GM21737 (cell line): Measurements from ENCODE around the gene SRGAP2B.
A peak's percentile ranks its signal among the peaks of the same experiment; 100 is the strongest.
"Not testable (repeated sequence)": the region's sequence is repeated elsewhere in the genome, so short reads cannot be mapped to it uniquely, and the experiment has no call there.

ENCODE experiments used
- ATAC-seq: cut with Tn5 transposase; IDR thresholded peaks from one replicate; pipeline ENCODE4 v1.9.1; 2021; ENCODE audit warnings: mild to moderate bottlenecking, moderate library complexity; ENCODE audit not compliant: unreplicated experiment

SRGAP2B gene

DNA sequence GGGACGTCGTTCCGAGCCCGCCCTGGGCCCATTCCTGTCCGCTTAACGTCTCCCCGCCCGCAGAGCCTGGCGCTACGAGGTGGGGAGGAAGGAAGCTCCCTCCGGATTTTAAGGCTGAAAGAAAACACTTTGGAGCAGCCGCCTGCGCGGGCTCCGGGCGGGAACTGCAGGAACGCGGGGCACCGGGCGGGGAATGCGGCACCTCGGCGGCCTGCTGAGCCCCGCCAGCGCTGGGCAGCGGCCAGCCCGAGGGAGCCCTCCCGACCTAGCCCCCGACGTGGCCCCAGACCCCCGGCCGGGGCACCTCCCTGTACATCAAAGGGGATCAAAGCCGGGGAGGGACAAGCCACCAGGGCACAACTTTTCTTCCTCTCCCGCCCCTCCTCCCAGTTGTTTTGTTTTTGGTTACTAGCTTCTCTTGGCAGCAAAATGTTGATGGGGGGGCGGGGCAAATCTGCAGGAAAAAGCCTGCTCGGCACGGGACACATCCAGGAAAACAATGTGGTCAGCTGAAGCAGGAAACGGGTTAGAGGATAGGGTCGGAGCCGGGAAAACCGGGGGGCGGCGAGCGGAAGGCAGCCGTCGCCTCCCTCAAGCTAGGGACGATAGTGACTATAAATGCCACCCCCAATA lies 1.5 kb downstream of the SRGAP2B start:
- not testable (repeated sequence) for ATAC-seq

DNA sequence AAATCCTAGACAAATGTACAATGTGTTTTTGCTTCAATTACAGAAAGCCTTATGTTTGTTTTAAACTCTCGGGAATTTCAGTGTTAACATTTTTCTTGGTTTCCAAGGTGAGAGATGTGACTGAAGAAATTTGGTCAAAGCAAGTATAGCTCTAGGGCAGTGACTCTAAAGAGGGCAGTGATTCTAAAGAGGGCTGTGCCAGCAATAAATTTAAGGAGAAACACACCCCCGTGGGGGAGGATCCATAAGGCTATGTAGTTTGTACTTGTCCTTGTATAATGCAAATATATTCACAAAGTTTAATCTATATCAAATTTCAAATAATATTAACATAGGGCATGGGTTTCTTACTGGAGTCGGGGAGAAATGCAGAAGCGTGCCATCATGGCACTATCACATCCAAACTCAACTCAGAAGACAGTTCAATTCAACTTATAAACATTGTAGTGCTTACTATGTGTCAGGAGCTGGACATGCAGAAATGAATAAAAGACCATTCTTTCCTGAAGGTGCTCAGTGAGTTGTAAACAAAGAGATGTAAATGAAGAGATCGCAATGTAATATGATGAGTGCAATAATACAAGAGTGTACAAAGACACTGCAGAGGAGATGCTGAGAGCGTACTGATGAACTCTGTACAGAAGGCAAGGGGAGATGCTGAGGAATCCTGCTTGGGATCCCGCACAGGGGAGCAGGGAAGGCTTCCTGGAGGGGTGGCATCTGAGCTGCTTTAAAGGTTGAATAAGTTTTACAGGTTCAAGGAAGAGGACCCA lies 12.5 kb downstream of the SRGAP2B start:
- ATAC-seq = not testable (repeated sequence)

DNA sequence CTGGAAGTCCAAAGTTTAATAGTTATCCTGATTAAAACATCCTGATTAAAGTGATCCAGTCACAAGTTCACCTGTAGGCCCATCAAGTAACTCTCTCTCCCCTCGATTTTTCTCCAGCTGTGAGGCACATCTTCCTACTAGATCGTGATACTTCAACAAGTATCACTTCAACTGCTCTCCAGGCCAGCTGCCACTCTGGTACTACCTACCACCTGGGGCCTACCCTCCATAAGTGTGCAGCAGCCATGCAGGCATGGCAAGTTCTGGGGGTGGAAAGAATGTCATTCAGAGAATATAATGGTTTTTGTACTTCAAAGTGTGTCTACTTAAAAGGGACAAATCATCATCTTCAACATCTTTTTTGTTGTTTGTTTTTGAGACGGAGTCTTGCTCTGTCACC lies 14.9 kb downstream of the SRGAP2B start:
- ATAC-seq = not testable (repeated sequence)

DNA sequence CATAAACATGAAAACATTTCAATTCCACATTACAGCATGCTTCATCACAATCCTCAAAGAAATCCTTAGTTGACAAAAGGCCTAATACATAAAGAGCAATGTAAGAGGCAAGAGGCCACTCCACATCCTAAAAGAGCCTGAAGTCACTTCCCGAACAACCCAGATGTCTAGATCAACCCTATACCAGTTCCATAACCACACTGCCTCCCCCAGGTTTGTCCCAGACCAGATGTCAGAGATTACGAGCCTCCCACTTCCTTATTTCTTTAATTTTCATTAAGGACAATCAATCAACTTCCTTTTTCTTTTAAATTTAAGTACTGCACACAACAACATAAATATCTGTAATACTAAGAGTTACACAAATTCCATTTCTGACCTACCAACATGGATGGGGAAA lies 15.4 kb downstream of the SRGAP2B start:
- ATAC-seq = not testable (repeated sequence)

DNA sequence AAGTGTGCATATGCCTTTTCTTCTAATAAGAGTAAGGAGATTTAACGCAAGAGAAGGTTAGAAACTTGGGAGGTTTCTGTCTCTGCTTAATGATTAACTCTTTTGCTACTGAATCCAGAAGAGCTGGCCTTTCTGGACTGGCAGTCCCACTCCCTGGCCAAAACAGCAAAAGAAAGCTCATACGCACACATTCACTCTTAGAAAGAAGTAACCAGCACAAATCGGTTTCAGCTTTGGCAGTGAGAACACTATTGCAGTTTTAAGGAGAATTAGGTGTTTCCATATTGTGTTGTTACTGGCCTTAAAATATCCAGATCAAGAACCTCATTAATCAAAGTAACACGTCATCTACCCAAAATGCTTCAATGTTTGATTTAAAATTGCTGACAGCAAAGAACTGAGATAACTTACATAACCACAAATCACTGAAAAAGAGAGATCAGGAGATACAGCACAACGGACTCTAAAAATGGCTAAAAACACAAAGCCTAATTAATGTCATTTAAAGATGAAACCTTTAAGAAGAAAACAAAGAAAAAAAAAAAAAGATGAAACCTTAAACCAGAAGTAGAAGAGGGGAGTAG lies 16.2 kb downstream of the SRGAP2B start:
- ATAC-seq = not testable (repeated sequence)

DNA sequence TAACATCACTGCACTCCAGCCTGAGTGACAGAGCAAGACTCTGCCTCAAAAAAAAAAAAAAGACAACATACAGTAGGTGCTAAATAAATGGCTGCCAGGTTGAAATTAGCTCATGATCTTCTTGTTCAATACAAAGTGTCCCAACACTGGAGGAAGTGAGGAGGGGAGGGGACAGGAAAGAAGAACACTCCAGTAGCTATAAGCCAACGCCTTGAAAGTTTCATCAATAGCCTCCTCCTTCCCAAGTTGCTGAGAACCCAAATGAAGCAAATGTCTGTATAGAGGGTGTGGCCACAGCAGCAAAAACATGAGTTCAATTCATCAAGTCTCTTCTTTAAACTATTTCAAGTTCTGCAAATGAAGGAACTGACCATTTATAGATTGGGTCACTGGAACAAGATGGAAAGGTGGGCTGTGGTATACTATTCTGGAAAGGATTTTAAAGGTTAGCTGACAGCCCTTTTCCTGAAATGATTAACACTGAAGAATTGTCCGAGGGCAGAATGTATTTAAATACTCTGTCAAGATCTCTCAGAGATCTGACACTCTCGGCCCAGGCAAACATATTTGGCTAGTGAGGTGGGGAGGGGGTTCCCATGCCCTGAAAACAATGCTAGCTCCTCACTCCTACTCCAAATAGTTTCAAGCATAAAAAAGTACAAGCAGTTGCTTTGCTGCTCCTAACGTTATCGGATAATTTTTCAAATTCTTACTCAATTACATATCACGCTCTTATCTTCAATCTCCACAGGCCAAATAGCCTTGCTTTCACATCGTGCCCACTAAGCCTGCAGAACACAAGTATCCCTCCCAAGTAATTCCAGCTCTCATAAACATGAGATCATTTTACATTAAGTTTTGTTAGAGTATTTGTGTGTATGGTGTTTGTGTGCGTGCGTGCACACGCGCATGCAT lies 17.0 kb downstream of the SRGAP2B start:
- not testable (repeated sequence) for ATAC-seq

DNA sequence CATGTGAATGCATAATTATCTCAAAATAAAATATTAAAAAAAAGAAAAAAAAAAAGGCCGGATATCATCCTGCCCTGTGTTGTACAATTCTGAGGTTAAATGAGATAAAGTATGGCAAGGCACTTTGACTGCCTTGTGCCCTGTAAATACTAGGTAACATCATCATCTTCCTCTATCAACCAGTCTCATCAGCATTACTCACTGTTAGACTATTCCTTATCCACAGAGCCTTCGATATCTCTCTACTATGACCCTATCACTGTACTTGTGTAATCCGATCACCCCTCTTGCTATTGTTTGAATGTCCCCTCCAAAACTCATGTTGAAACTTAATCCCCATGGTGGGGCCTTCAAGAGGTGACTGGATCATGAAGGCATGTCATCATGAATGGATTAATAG lies 18.3 kb downstream of the SRGAP2B start:
- not testable (repeated sequence) for ATAC-seq

DNA sequence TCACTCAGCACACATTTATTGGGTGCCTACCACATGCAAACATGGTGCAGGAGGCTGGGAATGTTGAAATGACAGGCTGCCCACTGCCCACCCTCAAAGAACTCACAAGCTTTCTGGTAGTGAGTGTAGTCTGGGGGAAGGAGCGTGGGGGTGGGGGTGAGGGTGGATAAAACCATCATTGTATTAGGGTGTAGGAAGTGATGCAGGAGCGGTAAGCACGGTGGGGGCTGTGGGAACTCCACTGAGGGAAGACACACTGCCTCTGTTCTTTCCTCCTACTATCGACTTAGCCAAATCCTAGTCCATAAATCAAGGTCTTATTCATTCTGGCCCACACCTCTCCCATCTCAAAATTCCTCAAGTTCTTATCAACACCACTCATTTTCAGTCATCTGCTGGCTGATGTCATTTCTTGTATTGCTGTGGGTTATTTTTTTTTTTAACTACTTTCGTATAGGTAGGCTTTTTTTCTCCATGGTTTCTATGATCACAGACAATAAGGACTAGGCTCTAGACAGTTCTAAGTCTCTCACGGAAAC lies 21.0 kb downstream of the SRGAP2B start:
- not testable (repeated sequence) for ATAC-seq

DNA sequence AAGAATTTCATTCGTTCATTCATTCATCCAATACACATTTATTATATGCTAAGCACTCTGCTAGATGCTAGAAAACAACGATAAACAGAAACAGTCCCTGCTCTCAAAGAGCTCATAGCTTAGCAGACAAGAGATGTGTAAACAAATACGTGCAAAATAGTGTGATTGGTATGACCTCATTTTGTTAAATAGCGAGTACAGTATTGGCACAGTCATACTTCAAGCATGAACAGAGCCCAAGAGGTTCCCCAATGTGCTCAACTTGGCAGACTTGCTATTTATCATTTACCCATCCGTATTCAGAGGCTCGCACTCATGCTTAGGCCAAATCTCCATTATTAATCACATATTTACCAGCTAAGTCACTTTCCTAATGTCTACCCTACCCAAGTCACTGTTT lies 23.6 kb downstream of the SRGAP2B start:
- not testable (repeated sequence) for ATAC-seq

DNA sequence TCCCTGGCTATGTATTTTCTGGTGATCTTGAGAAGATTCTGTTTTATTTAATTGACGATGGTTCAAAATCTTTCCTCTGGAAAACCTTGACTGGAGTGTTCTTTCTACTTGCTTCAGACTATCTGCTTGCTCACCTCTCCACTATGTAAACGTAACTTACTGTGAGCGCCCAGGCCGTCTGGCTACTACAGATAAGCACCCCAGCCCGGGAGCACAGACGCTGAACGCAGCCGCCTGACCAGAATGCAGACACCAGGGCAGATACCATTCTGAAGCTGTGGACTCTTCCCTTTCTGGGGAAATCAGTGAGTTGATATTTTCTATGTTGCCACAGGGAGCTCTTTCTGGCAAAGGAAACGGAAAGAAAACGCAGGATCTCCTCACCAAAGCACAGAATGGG lies 28.6 kb downstream of the SRGAP2B start:
- ATAC-seq = not testable (repeated sequence)

DNA sequence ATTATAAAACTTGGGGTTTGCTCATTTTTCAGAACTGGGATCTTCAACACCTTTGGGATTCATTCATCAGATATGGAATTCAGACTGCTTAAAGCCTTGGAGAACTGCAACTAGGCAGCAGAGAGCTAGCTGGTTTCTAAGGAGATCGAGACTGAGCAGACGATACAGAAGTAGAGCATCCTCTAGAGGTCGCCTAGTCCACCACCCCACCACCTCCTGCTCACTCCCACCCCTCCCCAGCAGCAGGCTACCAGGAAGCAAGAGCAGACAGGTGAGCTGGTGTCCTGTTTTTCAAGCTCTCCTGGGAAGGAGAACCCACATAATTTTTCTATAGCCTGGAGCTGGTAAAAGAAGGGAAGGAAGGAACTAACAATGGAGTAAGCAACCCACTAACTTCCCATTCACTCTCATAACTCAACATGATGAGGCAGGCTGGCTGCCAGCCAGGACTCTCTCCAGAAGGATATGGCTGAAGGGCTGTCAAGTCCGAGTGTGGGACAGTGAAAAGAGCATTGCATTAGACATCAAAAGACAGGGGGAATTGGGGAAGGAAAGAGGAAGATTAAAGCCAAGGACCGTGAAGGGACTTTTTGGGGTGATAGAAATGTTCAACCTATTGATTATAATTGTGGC lies 29.8 kb downstream of the SRGAP2B start:
- ATAC-seq = not testable (repeated sequence)

DNA sequence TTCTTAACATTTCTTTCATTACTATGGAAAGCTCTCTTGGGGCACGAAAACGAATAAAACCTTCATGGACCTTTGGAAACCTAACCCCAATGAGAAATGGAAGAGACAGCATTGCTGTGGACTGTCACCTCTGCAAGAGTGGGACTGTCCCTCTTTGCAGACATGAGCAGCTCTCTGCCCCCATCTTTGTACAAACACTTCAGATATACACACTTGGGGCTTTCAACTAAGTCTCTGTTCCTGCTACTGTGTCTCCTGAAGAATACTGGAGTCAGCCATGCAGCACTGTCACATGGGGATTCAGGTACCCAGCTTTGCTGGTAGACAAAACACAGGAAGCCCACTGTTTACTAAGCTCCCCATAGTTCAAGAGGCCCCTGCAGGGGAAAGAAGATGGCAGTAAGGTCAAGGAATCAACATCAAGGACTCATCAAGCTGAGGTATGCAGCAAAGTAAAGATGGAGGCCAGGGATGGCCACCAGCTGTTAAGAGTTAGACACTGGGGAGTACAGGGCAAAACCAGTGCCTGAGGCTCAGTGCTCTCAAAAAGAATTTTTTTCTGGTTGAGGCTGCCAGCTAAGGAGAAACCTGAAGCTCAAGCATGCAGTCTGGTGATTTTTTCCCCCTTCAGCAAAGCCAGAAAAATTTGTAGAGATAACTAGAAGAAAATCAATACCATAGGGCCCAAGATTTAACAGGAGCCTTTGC lies 31.0 kb downstream of the SRGAP2B start:
- not testable (repeated sequence) for ATAC-seq

DNA sequence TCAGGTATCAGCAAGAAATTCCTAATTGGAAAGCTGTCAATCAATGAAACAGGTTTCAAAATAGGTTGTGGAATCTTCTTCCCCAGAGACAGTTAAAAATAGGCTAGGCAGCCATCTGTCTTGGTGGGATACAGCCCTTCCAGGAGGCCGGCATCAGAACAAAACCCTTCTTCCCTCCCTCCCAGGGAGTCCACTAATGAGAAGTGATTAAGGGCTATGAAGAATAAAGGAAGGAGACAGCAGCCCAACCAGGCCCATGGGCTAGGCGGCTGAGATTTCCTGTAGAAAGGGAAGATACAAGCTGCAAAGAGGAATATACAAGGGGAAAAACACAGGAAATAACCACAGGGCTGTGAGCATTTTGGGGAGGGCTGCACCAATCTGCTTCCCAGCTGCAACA lies 31.8 kb downstream of the SRGAP2B start:
- not testable (repeated sequence) for ATAC-seq

DNA sequence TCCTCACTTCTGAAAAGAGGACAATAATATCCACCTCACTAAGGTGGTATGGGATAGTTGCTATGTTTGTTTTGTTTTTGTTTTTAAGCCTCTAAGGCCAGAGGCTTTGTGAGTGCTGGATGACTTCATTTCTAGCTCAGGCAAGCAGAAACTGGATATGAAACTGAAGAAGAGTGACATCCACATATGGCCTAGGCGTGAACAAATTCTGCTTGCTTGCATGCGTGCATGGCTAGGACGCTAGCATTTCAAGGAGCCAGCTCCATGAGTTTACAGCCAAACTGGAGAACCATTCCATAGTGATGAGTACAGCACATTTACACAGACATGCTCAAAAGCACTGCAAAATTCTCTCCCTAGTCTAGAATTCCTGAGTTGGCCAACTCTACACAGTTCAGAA lies 36.9 kb downstream of the SRGAP2B start:
- ATAC-seq = peak; percentile 38

DNA sequence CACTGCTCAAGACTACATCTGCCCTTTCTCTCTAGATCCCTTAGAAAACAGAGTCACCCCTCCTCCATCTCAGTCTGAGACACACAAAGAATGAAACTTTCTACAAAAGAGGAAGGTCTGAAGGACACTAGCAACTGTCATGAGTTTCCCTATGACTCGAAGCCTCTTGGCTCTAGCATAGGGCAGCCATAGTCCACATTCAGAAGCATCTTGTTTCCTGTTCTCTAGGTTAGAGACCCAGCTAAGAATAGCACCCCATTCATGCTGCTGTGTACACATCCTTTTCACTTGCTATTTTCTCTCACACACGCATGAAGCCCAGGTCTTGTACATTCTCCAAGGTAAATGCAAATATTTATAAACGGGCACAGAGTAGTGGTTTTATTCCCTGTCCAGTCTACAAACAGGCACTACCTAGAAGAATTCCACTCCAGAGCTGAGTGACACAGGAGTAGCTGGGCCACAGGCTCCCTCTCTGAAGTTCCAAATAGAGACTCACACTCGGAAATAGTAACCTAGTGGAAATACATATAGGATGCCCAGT lies 39.8 kb downstream of the SRGAP2B start:
- ATAC-seq = peak; percentile 99

DNA sequence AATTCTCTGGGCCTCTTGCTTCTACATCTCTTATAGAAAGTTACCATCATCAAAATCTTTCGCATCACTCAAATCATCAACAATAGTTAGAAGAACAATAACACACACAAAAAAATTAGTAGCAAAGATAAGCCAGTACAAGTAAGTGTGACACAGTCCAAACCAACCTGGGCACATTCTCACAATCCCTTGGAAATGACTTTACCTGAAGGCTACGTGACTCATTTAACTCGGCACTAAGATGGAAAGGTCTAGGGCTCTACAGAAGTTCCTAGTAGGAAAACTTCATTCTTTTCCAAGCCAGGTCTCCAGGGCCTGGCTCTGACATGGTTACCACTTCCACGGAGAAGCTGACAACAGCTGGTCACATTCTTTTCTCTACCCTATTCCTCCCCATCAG lies 41.7 kb downstream of the SRGAP2B start:
- ATAC-seq = not testable (repeated sequence)

DNA sequence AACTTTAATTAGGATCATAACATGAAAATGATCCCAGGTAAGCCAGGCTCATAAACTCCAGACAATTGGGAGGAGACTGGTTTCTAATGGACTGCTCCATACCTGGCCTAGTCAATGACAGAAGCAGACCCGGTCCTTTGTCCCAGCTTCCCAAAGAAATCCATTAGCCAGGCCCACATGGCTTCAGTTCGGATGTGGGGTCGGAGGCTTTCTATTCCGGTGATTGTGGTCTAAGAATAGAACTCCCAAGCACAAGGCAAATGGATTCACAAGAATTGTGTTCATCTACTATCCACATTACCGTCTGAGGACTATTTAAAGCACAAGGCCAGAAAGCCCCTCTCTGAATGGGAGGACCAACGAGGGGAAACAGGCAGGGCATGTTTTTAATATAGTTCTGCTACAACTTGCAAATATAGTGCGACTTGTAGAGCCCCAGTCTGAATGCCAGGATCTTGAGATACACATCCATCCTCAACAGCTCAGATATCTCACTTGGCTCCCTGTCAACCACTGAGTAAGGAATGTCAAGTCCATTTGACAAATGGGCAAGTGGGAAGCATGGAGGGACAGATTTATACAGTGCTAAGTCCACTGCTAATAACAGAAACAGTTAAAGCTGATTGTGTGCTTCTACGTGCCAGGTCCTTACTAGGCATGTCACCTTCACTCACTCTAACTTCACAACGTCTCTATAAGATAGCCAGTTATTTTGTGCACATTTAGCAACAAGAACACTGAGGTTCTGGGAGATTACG lies 42.9 kb downstream of the SRGAP2B start:
- not testable (repeated sequence) for ATAC-seq

DNA sequence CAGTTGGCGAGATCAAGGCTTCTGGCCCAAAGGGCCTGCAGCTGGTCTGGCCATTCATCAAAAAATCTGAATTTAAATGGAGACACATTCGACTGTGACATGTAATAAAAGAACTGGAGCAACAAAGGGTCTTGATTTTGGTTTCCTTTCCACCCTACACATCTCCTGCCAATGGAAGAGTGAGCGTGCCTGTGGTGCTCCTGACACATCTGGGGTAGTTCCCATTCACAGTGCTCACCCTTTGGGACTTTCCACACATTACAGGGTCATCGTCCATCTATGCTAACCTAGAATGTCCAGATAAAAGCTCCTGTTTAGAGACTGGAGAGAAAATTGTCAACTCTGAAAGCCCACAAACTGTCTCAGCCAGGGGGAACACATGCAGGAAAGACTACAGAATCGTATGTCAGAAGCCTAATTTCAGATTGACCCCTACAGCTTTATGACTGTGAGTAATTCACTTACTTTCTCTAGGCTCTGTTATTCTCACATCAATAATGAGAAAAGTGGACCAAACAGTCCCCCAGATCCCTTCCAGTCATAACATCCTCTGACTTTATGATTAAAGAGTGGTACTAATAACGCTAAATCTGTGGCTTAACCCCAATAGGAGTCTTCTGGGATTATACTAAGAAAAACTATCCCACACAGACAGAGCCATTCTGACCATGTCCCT lies 46.8 kb downstream of the SRGAP2B start:
- ATAC-seq = not testable (repeated sequence)
